NCI-H1694 (cell line): ENCODE measurements around the gene CCM2L.

Experiments
- DNase-seq: peaks from one replicate; lab custom pipeline; 2025; lab: John Stamatoyannopoulos, UW

CCM2L gene

DNA sequence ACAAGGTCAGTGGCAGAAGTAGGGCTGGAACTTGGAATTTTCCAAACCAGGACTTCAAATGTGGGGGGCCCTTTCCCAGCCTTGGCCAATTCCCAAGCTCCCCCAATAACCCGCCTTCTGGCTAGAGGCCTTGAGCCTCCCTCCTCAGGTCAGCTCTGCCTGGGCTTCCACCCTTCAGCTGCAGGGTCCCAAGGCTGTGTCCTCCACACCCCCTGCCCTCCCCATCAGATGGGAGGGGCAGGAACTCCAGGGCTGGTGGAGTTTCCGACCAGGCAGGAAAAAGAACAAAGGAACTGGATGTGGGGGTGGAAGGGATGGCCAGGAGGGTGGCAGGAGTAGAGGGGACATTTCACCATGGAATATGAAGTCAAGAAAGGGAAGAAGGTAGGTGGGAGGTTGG lies at the start of gene CCM2L:
Gene CCM2L (plus strand): TSS at position 338 of the 400 bp plus-strand sequence. CDS start 17 bp downstream, at position 355.
- no peak for DNase-seq

DNA sequence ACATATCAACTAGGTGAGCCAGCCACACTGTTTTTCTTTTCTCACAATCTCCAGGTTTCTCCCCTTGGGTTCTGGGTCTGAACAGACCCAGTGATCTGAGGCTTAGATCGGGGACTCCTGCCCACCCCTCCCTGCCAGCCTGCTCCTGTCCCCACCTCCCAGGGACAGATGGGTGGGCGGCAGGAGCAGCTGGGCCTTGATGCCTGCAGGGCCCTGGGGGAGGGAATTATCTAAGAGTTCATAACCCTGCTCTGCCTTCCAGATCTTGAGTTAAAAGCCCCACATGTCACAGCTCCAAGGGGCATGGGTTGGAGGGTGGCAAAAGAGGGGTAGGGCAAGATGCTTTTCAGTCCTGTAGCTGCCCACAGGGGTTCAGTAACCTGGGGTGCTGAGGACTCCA lies 47.5 kb upstream of the CCM2L start:
- peak; percentile 83 for DNase-seq

DNA sequence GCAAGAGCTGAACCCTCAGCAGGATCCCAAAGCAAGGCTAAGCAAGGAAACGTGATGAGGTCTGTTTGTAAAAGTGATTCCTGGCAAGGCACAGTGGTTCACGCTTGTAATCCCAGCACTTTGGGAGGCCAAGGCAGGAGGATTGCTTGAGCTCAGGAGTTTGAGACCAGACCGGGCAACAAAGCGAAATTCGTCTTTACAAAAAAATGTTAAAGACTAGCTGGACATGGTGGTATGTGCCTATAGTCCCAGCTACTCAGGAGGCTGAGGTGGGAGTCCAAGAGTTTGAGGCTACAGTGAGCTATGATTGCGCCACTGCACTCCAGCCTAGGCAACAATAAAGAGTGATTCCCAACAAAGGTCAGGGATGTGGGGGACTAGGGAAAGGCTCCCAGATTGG lies 46.3 kb upstream of the CCM2L start:
- no peak for DNase-seq

DNA sequence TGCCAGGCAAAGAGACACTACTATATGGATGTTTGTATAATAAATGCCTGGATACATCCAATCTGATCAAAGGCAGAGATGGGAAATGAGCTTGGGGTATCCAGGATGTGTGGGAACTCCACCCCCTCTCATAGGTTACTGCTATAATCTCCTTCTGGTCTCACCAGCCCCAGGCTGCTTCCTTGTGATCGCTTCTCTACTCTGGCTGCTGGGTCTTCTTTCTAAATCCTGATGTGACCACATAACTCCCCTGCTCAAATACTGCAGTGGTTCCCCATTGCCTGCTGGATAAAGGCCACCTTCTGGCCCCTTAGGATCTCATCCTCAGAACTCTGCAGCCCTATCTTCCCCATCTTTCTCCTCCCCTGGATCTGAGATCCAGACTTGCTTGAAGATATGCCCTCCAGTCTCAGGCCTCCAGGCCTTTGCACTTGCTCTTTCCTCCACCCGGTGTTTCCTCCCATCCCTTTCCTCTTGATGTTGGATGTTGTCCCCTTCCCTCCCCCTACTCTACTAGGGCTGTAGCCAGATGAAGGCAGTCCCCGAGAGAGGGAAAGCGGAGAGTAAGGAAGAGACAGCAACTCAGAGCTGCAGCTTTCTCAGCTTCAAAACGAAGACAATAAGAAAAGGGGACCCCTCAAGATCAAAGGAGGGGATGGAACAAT lies 43.1 kb upstream of the CCM2L start:
- no peak for DNase-seq

DNA sequence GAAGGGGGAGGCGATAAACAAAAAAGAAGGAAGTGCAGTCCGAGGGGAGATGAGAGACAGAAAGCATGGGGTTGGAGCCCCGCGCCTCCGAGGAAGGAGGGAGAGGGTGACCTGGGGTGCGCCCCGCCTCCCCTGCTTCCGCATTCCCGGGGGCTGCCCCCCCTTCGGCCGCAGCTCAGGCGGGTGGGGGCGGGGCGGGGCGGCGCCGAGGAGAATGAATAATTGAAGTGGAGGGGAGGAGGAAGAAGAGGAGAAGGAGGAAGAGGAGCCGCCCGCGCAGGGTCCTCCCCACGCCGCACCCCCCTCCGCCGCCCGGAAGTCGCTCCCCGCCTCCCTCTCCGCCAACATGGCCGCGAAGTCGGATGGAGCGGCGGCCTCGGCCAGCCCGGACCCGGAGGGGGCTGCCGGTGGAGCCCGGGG lies 42.4 kb upstream of the CCM2L start, which contains the start of gene XKR7:
Gene XKR7 (plus strand): TSS at position 322 of the 420 bp plus-strand sequence. CDS start 25 bp downstream, at position 347.
- no peak for DNase-seq

DNA sequence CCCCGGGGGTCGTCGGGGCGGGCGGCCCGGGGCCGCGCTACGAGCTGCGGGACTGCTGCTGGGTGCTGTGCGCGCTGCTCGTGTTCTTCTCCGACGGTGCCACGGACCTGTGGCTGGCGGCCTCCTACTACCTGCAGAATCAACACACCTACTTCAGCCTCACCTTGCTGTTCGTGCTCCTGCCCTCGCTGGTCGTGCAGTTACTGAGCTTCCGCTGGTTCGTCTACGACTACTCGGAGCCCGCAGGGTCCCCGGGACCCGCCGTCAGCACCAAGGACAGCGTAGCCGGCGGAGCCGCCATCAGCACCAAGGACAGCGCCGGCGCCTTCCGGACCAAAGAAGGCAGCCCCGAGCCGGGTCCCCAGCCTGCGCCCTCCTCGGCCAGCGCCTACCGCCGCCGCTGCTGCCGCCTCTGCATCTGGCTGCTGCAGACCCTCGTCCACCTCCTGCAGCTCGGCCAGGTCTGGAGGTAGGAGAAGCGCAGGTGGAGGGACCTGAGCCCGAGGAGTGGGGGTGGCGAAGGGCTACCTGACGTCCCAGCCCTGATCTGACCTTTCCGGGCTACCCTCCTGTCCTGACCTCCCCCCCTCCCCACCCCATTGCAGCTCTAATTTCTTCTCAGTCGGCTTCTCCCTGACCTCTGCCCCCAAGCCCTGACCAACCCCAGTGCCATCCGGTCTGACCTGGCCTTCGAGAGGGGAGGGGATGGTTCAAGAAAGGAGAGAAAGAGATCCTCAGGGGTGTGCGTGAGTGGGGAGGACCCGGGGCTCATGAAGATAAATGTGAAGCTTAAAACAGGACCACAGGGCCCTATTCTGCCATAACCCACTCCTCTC lies 41.7 kb upstream of the CCM2L start:
- no peak for DNase-seq

DNA sequence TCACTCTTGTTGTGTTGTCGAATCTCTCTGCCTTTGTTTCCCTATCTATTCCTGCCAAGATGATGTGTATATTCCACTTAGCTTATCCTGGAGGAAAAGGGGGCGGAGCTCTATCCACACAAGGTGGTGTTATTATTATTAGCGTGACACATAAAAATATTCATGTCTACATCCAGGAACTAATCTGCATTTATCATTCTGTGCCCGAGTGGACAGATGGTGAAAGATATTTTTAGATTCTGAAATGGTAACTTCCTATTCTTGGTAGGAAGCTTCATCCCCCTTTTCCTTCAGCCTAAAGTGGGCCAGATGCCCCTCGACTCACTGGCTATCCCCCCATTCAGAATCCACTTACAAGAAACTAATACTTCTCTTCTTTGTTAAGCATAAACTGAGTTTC lies 40.2 kb upstream of the CCM2L start:
- DNase-seq: no peak

DNA sequence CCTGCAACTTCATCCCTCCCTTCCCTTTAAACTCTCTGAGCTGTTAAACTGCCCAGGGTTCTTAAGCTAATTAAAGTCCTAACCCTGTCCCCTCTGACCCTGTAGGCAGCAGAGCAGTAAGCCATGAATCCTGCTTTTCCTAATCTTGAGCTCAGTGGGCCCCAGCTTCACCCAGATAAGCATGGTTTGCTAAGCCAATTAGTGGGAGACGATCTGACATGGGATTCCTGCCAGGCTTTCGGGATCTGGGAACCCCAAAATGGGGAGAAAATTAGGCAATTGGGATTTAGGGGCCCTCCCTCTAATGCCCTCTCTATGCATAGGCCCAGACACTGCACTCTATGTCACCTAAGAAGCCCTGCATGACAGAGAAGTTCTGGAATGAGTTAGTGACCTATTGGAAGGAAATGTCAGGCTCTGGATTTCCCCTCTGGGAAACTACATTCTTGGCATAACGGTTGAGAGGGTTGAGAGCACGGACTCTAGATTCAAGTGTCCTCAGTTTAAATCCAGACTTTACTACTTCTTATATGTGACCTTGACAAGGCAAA lies 37.7 kb upstream of the CCM2L start:
- DNase-seq: no peak

DNA sequence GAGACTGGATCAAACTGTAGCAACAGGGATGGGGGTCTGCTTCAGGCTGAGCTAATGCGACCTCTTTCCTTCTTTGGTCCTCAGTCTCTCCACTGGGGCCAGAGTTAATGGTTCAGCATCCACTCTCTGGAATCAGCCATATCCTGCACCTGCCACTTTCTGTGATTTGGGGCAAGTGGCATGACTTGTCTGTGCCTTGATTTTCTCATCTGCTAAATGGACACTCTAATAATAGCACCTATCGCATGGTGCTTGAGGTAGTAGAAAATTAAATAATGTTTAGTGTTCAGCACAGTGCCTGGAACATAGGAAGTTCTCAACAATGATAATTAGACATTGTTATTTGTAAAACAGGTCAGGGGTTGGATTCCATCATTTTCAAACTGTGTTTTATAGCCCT lies 35.9 kb upstream of the CCM2L start:
- DNase-seq: no peak

DNA sequence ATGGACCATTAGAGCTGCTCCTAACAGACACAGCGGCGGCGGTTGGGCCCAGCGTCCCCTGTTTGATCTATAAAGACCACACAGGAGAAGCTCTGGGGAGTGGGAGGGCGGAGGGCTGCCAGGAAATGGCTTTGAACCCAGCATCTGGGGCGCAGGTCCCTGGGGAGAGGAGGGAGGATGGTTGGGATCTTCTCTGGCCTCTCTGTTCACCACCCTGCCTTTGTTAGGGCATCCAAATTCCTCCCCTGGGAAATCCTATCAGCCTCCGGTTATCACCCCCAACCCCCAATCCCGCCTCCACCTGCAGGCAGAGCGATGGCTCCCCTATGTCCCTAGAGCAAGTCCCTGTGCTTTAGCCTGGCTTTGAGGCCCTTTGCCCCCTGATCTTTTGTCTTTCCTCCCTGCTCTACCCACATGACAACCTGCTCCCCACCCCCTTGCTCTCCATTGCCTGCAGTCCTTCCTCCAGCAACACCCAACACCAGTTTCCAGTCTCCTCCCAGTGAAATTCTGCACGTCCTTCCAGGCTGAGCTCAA lies 35.2 kb upstream of the CCM2L start:
- no peak for DNase-seq

DNA sequence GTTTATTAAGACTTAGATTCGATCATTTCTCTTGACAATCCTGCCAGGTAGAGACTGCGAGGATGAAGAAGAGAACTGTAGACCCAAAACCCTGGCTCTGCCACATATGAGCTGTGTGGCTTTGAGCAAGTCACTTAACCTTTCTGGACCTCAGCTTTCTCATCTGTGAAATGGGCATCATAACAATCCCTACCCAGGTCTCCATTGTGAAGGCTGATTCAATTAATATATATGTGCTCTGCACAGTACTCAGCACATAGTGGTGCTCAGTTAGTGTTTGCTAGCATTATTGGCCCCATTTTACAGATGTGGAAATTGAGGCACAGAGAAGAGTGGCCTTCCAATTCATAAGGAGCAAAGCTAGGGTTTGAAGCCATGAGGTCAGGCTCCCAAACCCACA lies 34.4 kb upstream of the CCM2L start:
- DNase-seq: no peak

DNA sequence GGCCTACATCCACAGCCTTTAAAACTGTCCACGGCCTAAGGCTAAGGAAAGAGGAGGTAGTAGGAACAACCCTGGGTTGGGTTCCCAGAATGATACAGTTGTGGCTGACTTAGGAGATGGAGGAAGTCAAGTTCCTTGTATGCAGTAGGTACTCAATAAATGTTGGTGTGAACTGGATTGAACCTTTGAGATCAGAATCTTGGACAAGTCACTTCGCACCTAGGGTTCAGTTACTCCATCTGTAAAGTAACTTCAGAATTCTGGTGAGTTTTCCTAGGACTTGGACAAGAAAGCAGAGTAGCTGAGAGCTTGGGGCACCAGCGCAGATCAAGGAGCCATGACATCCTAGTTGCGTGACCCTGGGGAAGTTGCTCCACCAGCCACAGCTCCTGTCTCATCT lies 33.2 kb upstream of the CCM2L start:
- DNase-seq: no peak

DNA sequence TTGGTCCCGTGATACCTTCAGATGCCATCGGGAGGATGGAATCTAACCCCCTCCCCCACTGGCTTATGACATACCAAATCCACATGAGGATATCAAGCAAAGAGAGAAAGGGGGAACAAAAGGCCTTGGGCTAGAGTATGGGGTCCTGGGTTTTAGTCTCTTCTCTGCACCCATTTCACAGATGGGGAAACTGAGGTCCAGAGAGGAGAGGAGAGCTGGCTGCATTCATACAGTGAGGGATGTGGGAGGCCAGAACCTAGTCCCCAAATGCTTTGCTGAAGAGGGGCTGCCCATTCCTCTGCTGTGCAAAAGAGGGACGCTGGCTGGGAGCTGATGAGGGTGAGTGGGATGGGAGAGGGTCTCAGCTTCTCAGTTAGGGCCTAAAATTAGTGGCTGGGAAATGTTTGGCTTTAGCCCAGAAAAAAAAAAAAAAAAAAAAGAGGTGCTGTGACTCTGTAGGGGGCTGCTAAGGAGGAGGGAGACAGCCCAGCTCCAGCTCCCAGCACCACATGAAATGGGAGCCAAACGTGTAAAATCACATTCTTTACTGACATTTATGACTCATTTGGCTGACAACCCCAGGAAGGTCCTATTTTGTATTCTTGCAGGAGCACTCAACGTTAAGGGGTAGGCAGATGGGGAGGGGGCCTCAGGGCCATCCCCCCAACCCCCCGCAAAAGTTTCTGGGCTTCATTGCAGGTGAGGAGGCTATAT lies 30.4 kb upstream of the CCM2L start:
- DNase-seq: no peak

DNA sequence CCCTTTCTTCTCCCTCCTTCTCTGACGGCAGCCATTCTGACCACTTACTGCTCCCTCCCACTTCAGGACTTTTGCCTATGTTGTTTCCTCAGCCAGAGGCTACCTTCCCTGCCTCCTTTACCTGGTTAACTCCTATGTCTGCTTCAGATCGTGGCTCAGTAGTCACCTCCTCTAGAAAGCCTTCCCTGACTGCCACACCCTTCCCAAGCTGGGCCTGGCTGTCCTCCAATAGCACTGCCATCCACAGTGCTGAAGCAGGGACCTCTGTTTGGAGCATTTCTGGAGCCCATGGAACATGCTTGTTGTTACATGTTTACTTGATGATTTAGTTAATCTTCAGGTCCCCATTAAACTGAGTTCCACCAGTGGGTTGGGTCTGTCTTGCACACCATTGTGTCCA lies 28.5 kb upstream of the CCM2L start:
- no peak for DNase-seq

DNA sequence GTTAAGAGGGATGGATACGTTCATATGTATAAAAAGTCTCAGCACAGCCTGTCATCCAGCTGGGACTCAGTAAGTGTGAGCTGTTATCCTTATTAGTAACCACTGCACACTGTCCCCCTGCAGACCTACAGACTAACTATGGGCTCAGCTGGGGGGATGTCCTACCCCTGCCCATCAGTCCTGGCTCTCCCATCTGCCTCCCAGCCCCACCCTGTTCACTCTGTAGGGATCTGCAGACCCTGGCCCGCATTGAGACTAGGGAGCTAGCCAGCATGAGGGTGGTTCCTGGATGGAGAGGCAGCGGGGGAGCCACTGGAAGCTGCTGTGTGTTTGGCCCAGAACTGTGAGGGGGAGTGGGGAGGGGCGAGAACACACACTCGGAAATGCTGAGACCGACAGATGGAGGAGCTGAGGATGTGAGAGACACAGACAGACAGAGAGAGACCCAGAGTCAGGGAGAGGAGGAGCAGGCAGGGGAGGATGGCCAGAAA lies 25.2 kb upstream of the CCM2L start:
- peak; percentile 80 for DNase-seq

DNA sequence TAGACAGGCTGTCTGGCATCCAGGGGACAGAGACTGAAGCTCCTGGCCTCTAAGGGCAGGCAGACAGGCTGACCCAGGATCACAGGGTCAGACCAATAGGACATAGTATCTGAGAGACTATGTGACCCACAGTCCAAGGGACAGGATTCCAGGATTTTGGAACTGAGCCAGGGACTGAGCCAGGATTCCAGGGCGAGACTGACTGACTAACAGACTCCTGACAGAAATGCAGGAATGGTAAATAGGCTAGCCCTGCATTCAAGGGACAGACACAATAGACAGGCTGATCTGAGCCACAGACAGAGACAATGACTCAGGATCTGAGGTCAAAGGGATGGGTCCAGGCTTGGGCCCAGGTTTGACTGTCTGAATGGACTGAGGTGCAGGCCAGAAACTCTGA lies 22.5 kb upstream of the CCM2L start:
- no peak for DNase-seq

DNA sequence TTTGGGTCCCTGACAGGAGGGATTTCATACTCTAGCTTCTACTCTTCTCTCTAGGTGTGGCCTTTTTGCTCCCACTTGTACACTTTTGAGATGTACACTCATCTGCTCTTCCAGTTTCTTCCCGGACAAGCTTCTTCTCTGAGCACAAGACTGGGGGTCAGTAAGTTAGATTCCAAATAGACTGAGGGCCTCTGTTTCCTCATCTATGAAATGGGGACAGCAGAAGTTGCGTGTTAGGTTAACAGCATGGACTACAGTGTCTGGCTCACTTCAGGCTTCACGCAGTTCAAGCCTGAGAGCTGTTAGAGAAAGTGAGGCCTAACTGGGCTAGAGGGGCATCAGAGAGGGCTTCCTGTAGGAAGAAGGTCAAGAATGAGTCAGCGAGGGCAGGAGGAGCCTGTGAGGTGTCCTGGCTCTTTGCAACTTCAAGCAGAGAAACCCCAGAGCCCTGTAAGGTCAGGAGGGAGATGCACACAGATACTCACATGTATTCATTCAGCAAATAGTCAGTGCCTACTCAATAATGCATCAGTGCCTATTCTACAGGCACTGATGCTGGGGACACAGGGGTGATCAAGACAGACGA lies 21.7 kb upstream of the CCM2L start:
- DNase-seq: no peak

DNA sequence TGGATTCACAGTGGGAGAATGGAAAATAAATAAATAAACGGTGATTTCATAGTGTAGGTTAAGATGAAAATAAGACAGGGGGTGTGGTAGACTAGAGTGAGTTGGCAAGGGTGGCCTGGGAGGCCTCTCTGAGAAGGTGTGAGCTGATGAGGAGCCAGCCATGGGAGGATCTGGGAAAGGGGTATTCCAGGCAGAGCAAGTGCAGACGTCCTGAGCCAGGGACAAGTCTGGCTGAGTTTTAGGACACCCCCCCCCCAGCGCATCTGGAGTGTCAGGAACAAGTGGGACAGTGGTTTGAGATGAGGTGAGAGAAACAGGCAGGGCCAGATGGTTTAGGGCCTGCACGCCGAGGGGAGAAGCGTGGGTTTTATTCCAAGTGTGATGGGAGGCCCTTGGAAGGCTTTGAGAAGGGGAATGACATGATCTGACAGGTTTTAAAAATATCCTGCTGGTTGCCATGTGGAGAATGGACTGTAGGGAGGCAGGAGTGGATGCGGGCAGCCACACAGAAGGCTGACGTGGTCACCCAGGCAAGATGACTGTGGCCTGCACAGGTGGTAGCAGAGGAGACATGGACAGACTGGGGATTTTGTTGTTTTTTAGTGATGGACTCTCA lies 21.1 kb upstream of the CCM2L start:
- DNase-seq: no peak

DNA sequence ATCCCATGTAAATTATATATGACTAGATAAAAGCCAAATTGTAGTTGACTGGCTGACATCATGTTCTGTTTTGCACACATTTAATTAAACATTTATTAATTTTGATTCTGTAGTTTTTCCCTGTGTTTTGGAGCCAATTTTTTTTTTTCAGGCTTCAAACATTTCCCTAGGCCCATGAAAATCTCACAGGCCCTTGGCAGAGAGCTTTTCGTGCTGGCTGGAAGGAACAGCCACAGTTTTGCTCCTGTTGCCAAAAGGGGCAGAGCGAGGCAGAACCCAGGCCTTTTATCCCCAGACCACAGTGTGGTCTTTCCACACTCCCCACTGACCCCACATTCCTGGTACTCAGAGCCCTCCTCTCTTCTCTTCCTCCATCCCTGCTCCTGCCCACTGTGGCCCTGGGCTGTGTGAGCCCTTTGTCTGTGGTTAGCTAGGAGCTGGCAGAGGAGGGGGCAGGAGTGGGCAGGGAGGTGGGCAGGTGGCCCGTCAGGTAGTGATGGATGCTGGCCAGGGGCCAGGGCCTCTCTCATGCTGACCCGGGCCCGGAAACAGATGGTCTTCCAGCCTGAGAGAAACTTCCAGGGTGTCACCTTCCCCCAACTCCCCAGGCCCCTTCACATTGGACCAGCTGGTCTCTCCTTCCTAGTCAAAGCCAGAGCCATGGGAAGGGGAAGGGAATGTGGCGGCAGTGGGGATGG lies 19.4 kb upstream of the CCM2L start:
- peak; percentile 86 for DNase-seq

DNA sequence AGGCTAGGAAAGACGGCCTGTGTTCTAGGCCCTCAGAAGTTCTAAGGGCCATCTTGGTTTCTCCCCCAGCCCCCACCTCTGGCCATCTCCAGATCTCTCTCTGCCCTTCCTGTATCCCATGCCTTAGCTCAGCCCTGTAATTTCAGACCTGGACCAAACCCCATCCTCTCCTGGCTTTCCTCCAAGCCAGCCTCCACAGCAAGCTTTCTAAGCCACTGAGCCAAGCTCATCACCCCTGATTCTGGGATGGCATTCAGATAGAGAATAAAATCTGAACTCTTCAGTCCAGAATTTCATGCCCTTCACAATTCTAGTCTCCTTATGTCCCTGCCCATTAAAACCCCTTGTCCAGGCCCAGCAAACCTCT lies 18.9 kb upstream of the CCM2L start:
- no peak for DNase-seq

DNA sequence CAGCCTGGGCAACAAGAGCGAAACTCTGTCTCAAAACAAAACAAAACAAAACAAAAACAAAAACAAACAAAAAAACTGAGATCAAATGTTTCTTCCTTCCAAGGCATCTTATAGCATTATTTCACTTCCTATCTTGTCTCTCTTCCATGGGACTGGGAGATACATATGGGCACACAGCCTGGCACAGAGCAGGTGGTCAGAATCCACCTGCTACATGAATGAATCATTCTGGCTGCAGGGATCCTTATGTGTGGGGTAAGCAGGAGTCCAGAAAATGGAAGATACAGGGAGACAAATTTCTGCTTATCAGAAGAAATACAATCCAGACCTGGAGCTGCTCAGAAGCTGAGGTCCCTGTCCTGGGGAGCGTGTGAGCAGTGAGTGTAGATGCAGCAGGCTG lies 18.2 kb upstream of the CCM2L start:
- DNase-seq: no peak
